ENCODE data around the gene BAMBI. TPM values are rescaled to one million over a fixed set of nuclear protein-coding genes. Genes with fewer than 3 reads are reported as not detected.
A peak's percentile ranks its signal among the peaks of the same experiment; 100 is the strongest.

The BAMBI gene
- polyA plus RNA-seq, 1 donor from 2014 or later, result 0.54 TPM

DNA sequence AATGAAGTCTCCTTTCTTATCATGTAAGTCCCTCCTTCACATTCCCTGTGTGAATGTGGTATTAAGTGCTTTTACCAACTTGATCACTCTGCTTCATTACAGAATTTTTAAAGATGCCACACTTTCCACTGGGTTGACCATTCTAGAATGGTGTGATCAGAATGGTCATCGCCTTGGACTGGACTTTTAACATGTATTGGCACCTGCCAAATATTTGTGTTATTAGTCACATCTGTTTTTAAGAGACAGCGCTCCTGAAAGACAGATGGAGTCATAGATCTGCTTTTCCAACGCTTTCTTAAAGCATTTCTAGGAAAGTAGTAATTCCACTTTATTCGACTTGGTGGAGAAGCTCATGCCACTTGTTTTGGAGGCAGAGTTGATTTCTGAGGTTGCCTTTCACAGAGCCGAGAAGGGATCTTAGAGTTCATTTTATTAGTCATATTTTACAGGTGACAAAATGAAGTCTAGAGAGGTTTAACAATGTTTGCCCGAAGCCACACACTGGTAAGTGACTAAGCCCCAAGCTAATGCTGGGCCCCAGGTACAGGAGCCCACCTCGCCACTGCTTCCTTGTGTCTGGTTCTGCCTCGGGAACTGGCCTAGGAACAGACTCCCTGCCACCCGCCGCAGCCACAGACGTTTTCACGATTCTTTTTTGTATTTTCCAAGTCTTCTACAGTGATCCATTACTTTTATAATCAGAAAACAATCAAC lies 10.4 kb upstream of the BAMBI start:
- Histone ChIP-seq H3K9me3 (ENCODE audit: low read length) (no peaks in the 10 kb centered on the region), H3K27me3 (ENCODE audit: insufficient read depth, low read depth, low read length) (peaks cover 48% of the 10 kb centered on the region), H3K4me2 (ENCODE audit: low read length) (no peak overlapping the region)

DNA sequence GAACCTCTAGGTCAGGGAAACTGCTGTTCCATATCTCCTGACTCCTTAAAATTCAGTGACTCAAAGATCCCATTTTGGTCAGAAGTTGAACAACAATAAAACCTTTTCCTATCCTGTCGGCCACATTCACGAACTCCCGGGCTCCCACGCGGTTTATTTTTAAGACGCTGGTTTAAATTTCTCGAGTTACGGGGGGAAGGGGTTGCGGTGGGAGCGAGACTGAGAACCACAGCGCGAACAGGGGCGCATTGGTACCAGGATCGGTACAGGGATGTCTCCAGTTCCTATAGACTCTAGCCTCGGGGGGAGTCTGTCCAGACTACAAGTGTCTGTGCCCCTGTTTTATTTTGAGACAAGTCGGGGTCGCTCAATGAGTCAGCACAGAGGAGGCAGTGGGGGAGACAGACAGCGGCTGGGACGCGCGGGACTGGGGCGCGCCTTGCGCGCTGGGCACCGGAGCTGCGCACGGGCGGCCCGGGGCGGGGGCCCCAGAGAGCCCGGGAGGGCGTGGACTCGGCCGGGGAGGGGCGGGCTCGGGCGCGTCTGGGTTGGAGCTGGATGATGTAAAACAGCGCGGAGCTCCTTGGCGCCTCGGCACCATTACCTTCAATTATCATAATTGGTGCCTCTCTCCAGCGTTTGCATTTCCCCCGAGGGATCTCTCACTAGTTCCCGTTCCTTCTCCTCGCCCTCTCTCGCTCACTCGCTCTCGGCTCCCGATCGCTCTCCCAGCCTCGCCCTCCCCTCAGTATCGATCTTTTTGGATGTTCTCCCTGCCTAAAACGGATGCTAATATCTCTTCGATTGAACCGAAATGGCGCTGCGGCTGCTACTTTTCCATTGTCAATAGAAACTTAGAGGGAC lies 8.7 kb upstream of the BAMBI start:
- peak overlapping the region; percentile 91 for H3K4me2 ChIP-seq (ENCODE audit: low read length)
- H3K9me2 ChIP-seq (ENCODE audit: insufficient read depth, low read length), result no peaks in the 10 kb centered on the region
- peak overlapping the region; percentile 10 for H3K9ac ChIP-seq (ENCODE audit: low read length)
- H3K4me3 ChIP-seq (ENCODE audit: low read length), result peak overlapping the region; percentile 66
- H3F3A ChIP-seq (ENCODE audit: insufficient read depth, low read length, poor library complexity, severe bottlenecking), result no peaks in the 10 kb centered on the region
- H2AFZ ChIP-seq (ENCODE audit: low read depth, low read length), result no peak overlapping the region
- no peaks in the 10 kb centered on the region for H3K36me3 ChIP-seq (ENCODE audit: insufficient read depth, low read length)
- H3K27me3 ChIP-seq (ENCODE audit: insufficient read depth, low read depth, low read length), result peaks cover 63% of the 10 kb centered on the region
- no peaks in the 10 kb centered on the region for H3K9me3 ChIP-seq (ENCODE audit: low read length)
- no peaks in the 10 kb centered on the region for H3K79me2 ChIP-seq (replicated peaks; ENCODE audit: insufficient read depth, low read length)
- TF ChIP-seq POLR2AphosphoS5 (IDR thresholded peaks at IDR 0.05) (peak; percentile 31), EZH2 (IDR thresholded peaks at IDR 0.05; ENCODE audit: borderline replicate concordance, insufficient read depth, low read length, poor library complexity, severe bottlenecking) (no peak)
- no peaks in the 10 kb centered on the region for H4K20me1 ChIP-seq (ENCODE audit: insufficient read depth)
- no peak overlapping the region for H3K27ac ChIP-seq (ENCODE audit: low read length)

More for the DNA sequence above, 10.4 kb upstream of the BAMBI start:
- H3K79me2 ChIP-seq (replicated peaks; ENCODE audit: insufficient read depth, low read length), result no peaks in the 10 kb centered on the region
- H2AFZ ChIP-seq (ENCODE audit: low read depth, low read length), result no peak overlapping the region
- H3K9me2 ChIP-seq (ENCODE audit: insufficient read depth, low read length), result no peaks in the 10 kb centered on the region
- no peak for TF ChIP-seq TAF1 (IDR thresholded peaks at IDR 0.05; ENCODE audit: low read depth)
- TF ChIP-seq RAD21 (conservative IDR thresholded peaks at IDR 0.05), result no peak
- TF ChIP-seq EZH2 (IDR thresholded peaks at IDR 0.05; ENCODE audit: borderline replicate concordance, insufficient read depth, low read length, poor library complexity, severe bottlenecking), result no peak
- no peak for TF ChIP-seq MXI1 (conservative IDR thresholded peaks at IDR 0.05; ENCODE audit: poor library complexity, severe bottlenecking)
- no peak for TF ChIP-seq EP300 (conservative IDR thresholded peaks at IDR 0.05; ENCODE audit: poor library complexity, severe bottlenecking)
- TF ChIP-seq, protein P1, sequence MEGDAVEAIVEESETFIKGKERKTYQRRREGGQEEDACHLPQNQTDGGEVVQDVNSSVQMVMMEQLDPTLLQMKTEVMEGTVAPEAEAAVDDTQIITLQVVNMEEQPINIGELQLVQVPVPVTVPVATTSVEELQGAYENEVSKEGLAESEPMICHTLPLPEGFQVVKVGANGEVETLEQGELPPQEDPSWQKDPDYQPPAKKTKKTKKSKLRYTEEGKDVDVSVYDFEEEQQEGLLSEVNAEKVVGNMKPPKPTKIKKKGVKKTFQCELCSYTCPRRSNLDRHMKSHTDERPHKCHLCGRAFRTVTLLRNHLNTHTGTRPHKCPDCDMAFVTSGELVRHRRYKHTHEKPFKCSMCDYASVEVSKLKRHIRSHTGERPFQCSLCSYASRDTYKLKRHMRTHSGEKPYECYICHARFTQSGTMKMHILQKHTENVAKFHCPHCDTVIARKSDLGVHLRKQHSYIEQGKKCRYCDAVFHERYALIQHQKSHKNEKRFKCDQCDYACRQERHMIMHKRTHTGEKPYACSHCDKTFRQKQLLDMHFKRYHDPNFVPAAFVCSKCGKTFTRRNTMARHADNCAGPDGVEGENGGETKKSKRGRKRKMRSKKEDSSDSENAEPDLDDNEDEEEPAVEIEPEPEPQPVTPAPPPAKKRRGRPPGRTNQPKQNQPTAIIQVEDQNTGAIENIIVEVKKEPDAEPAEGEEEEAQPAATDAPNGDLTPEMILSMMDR (IDR thresholded peaks at IDR 0.05; ENCODE audit: poor library complexity, severe bottlenecking), result no peak
- TF ChIP-seq POLR2AphosphoS5 (IDR thresholded peaks at IDR 0.05), result no peak
- no peak for TF ChIP-seq SMC3 (conservative IDR thresholded peaks at IDR 0.05; ENCODE audit: poor library complexity)
- TF ChIP-seq, protein P2, sequence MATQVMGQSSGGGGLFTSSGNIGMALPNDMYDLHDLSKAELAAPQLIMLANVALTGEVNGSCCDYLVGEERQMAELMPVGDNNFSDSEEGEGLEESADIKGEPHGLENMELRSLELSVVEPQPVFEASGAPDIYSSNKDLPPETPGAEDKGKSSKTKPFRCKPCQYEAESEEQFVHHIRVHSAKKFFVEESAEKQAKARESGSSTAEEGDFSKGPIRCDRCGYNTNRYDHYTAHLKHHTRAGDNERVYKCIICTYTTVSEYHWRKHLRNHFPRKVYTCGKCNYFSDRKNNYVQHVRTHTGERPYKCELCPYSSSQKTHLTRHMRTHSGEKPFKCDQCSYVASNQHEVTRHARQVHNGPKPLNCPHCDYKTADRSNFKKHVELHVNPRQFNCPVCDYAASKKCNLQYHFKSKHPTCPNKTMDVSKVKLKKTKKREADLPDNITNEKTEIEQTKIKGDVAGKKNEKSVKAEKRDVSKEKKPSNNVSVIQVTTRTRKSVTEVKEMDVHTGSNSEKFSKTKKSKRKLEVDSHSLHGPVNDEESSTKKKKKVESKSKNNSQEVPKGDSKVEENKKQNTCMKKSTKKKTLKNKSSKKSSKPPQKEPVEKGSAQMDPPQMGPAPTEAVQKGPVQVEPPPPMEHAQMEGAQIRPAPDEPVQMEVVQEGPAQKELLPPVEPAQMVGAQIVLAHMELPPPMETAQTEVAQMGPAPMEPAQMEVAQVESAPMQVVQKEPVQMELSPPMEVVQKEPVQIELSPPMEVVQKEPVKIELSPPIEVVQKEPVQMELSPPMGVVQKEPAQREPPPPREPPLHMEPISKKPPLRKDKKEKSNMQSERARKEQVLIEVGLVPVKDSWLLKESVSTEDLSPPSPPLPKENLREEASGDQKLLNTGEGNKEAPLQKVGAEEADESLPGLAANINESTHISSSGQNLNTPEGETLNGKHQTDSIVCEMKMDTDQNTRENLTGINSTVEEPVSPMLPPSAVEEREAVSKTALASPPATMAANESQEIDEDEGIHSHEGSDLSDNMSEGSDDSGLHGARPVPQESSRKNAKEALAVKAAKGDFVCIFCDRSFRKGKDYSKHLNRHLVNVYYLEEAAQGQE (IDR thresholded peaks at IDR 0.05; ENCODE audit: borderline replicate concordance), result no peak
- H4K20me1 ChIP-seq (ENCODE audit: insufficient read depth), result no peaks in the 10 kb centered on the region
- no peaks in the 10 kb centered on the region for H3F3A ChIP-seq (ENCODE audit: insufficient read depth, low read length, poor library complexity, severe bottlenecking)
- H3K9ac ChIP-seq (ENCODE audit: low read length), result no peak overlapping the region
- H3K4me3 ChIP-seq (ENCODE audit: low read length), result no peak overlapping the region
- no peaks in the 10 kb centered on the region for H3K36me3 ChIP-seq (ENCODE audit: insufficient read depth, low read length)
- H3K27ac ChIP-seq (ENCODE audit: low read length), result no peak overlapping the region
